ENCODE results near the gene C20orf141.
"Not testable (repeated sequence)": the region's sequence is repeated elsewhere in the genome, so short reads cannot be mapped to it uniquely, and the experiment has no call there.

Gene C20orf141

GRCh38 chr20:2799688-2800520 lies 14.9 kb upstream of the C20orf141 start:
- no peak for DNase-seq (ENCODE audit: low read depth)

- DNase-seq (ENCODE audit: low read depth): no peak
These were observed 14.1 kb upstream of the C20orf141 start, which contains the start of gene CPXM1 for GRCh38 chr20:2800521-2801285. Gene CPXM1 (minus strand): TSS chr20:2800627. CDS start chr20:2800572, 55 bp downstream.

GRCh38 chr20:2801286-2801728 lies 13.5 kb upstream of the C20orf141 start:
- DNase-seq (ENCODE audit: low read depth): no peak

GRCh38 chr20:2804041-2804828 lies 10.6 kb upstream of the C20orf141 start:
- no peak for DNase-seq (ENCODE audit: low read depth)

GRCh38 chr20:2804852-2805688 lies 9.7 kb upstream of the C20orf141 start:
- DNase-seq (ENCODE audit: low read depth): no peak

- no peak for DNase-seq (ENCODE audit: low read depth)
These were observed 9.0 kb upstream of the C20orf141 start for GRCh38 chr20:2805689-2806350.

GRCh38 chr20:2806351-2806701 lies 8.5 kb upstream of the C20orf141 start:
- DNase-seq (ENCODE audit: low read depth): no peak

- no peak for DNase-seq (ENCODE audit: low read depth)
These were observed 7.8 kb upstream of the C20orf141 start for GRCh38 chr20:2807019-2807418.

GRCh38 chr20:2807929-2808328 lies 6.9 kb upstream of the C20orf141 start:
- not testable (repeated sequence) for DNase-seq (ENCODE audit: low read depth)

- DNase-seq (ENCODE audit: low read depth): no peak
These were observed 5.1 kb upstream of the C20orf141 start for GRCh38 chr20:2809690-2810089.

- DNase-seq (ENCODE audit: low read depth): no peak
These were observed 2.6 kb upstream of the C20orf141 start for GRCh38 chr20:2812189-2812588.

- no peak for DNase-seq (ENCODE audit: low read depth)
These were observed 711 bp upstream of the C20orf141 start for GRCh38 chr20:2814076-2814475.

- no peak for DNase-seq (ENCODE audit: low read depth)
These were observed 584 bp downstream of the C20orf141 start for GRCh38 chr20:2815242-2815900.

- DNase-seq (ENCODE audit: low read depth): no peak
These were observed 1.3 kb downstream of the C20orf141 start, which contains the start of gene TMEM239 for GRCh38 chr20:2816030-2816582. Gene TMEM239 (plus strand): TSS chr20:2816364. CDS start chr20:2816555, 191 bp downstream.

GRCh38 chr20:2816583-2817340 lies 2.0 kb downstream of the C20orf141 start:
- DNase-seq (ENCODE audit: low read depth): no peak

GRCh38 chr20:2817341-2817726 lies 2.5 kb downstream of the C20orf141 start:
- no peak for DNase-seq (ENCODE audit: low read depth)

GRCh38 chr20:2817891-2818595 lies 3.3 kb downstream of the C20orf141 start:
- DNase-seq (ENCODE audit: low read depth): no peak

- no peak for DNase-seq (ENCODE audit: low read depth)
These were observed 5.5 kb downstream of the C20orf141 start for GRCh38 chr20:2820084-2820895.

Measured in activated T-cell treated with anti-CD3 and anti-CD28 coated beads for 1 hour (primary cell).